GM10248 (cell line): ENCODE results near the gene TRMT1L.
"Not testable (repeated sequence)": the region's sequence is repeated elsewhere in the genome, so short reads cannot be mapped to it uniquely, and the experiment has no call there.

Experiments
- CTCF ChIA-PET: fragments of 300-600 bp; sonication (Branson Sonifier 250); formaldehyde crosslinking; extraction: SDS; loops from one replicate; lab custom pipeline; 2021; ENCODE audit warnings: antibody characterized with exemption; lab: Yijun Ruan, JAX
- POLR2A ChIA-PET: fragments of 350-650 bp; sonication (Branson Sonifier 250); formaldehyde crosslinking; extraction: SDS; loops from one replicate; lab custom pipeline; 2020; ENCODE audit warnings: antibody characterized with exemption; lab: Yijun Ruan, JAX
- DNase-seq: peaks from one replicate; pipeline ENCODE4 v3.0.0; 2012; ENCODE audit errors: extremely low spot score
- CTCF ChIP-seq: IDR thresholded peaks from 2 replicates; pipeline ENCODE4 v1.5.1; 2012; ENCODE audit warnings: mild to moderate bottlenecking, low read depth; ENCODE audit errors: extremely low read depth, missing control alignments, control extremely low read depth

The TRMT1L gene

GRCh38 chr1:185156854-185157598, at the start of gene TRMT1L, which contains the start of gene SWT1:
Gene TRMT1L, minus strand, starts transcription at chr1:185156953. Its CDS starts 241 bp downstream, at chr1:185156712.
Gene SWT1, plus strand, starts transcription at chr1:185157167. Its CDS starts 3,675 bp downstream, at chr1:185160842.
- TF ChIP-seq CTCF: no peak
- ChIA-PET POLR2A (interaction anchor here (0.5 to 1.3 kb wide), 3 partner anchors 160 to 764 kb away, joined by 4 to 5 read pairs (median 5); partner anchors contain the start of genes IVNS1ABP and NIBAN1), CTCF (interaction anchor here (1.2 to 6.8 kb wide), 6 partner anchors 11 to 524 kb away, joined by 3 to 66 read pairs (median 4); no protein-coding TSS in a partner anchor)
- peak; percentile 94 for DNase-seq

GRCh38 chr1:185200889-185201288, 44.1 kb upstream of the TRMT1L start:
- CTCF ChIA-PET: interaction anchor here (0.9 to 3.2 kb wide), 3 partner anchors 8 to 469 kb away, joined by 4 to 12 read pairs (median 4); no protein-coding TSS in a partner anchor
- POLR2A ChIA-PET: no interaction called here
- no peak for DNase-seq
- TF ChIP-seq CTCF: no peak

- DNase-seq, POLR2A ChIA-PET: not testable (repeated sequence)
- CTCF ChIA-PET: interaction anchor here (1.3 to 2.4 kb wide), 2 partner anchors 9 to 29 kb away, joined by 3 to 8 read pairs; no protein-coding TSS in a partner anchor
Measured at GRCh38 chr1:185198712-185199111, 42.0 kb upstream of the TRMT1L start.

GRCh38 chr1:185193756-185194155, 37.0 kb upstream of the TRMT1L start:
- no peak for TF ChIP-seq CTCF
- DNase-seq: no peak
- ChIA-PET POLR2A (no interaction called here), CTCF (no interaction called here)

- ChIA-PET POLR2A (no interaction called here), CTCF (interaction anchor here (0.7 to 4.2 kb wide), 67 partner anchors 11 to 526 kb away, joined by 3 to 66 read pairs (median 4); partner anchors contain the start of genes RNF2, SWT1 and TRMT1L)
- peak; percentile 69 for TF ChIP-seq CTCF
- peak; percentile 68 for DNase-seq
Measured at GRCh38 chr1:185170291-185170848, 13.6 kb upstream of the TRMT1L start.

- POLR2A ChIA-PET: no interaction called here
- CTCF ChIA-PET: no interaction called here
- no peak for TF ChIP-seq CTCF
- DNase-seq: no peak
Measured at GRCh38 chr1:185166106-185166505, 9.4 kb upstream of the TRMT1L start.

GRCh38 chr1:185162491-185162890, 5.7 kb upstream of the TRMT1L start:
- no peak for DNase-seq
- CTCF ChIA-PET: interaction anchor here (1.1 to 6.8 kb wide), 3 partner anchors 8 to 498 kb away, joined by 3 to 66 read pairs (median 5); no protein-coding TSS in a partner anchor
- POLR2A ChIA-PET: no interaction called here
- TF ChIP-seq CTCF: no peak
